ENCODE data around the gene NR2F1.

- TF ChIP-seq, protein P1, sequence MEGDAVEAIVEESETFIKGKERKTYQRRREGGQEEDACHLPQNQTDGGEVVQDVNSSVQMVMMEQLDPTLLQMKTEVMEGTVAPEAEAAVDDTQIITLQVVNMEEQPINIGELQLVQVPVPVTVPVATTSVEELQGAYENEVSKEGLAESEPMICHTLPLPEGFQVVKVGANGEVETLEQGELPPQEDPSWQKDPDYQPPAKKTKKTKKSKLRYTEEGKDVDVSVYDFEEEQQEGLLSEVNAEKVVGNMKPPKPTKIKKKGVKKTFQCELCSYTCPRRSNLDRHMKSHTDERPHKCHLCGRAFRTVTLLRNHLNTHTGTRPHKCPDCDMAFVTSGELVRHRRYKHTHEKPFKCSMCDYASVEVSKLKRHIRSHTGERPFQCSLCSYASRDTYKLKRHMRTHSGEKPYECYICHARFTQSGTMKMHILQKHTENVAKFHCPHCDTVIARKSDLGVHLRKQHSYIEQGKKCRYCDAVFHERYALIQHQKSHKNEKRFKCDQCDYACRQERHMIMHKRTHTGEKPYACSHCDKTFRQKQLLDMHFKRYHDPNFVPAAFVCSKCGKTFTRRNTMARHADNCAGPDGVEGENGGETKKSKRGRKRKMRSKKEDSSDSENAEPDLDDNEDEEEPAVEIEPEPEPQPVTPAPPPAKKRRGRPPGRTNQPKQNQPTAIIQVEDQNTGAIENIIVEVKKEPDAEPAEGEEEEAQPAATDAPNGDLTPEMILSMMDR (conservative IDR thresholded peaks at IDR 0.05) = no peak
- TF ChIP-seq EZH2 (IDR thresholded peaks at IDR 0.05; ENCODE audit: low read depth) = no peak
Observed at GRCh38 chr5:93570294-93571113, 12.5 kb upstream of the NR2F1 start.
